Uterus (tissue), 4 donors: ENCODE results near the gene STK32C. TPM values are rescaled to one million over a fixed set of nuclear protein-coding genes. Genes with fewer than 3 reads are reported as not detected.

Experiments
- DNase-seq, 2 donors: peaks; one replicate each; pipeline ENCODE4 v3.0.0-alpha.2; 2019 to 2020
- H3K27ac ChIP-seq, 2 donors: fragments of 200-600 bp; sonication (generic); 1 replicate in 1 of 2; 2 replicates in 1 of 2; pipeline ENCODE4 v1.5.1; 2016 to 2018
- H3K27me3 ChIP-seq, 2 donors: fragments of 200-600 bp; sonication (generic); one replicate each; pipeline ENCODE4 v1.5.1; 2018 to 2019; ENCODE audit warnings: control low read depth in 1 of 2
- H3K36me3 ChIP-seq, 2 donors: fragments of 200-600 bp; sonication (generic); one replicate each; pipeline ENCODE4 v1.5.1; 2019; ENCODE audit warnings: control low read depth in 1 of 2
- H3K4me1 ChIP-seq, 2 donors: fragments of 200-600 bp; sonication (generic); one replicate each; pipeline ENCODE4 v1.5.1; 2018 to 2019; ENCODE audit warnings: control low read depth in 1 of 2
- H3K4me3 ChIP-seq, 2 donors: fragments of 200-600 bp; sonication (generic); 1 replicate in 1 of 2; 2 replicates in 1 of 2; pipeline ENCODE4 v1.5.1; 2018 to 2019; ENCODE audit warnings: mild to moderate bottlenecking in 1 of 2
- H3K9me3 ChIP-seq, 2 donors: fragments of 200-600 bp; sonication (generic); one replicate each; pipeline ENCODE4 v1.5.1; 2019; ENCODE audit warnings: control low read depth in 1 of 2
- POLR2A ChIP-seq, 2 donors: fragments of 450-650 bp; IDR thresholded peaks; one replicate each; pipeline ENCODE4 v1.6.1; 2016; ENCODE audit warnings: antibody characterized with exemption in 2 of 2, mild to moderate bottlenecking in 1 of 2, moderate library complexity in 1 of 2
- intact Hi-C: fragments of 100-400 bp; cut with DNase I; formaldehyde crosslinking; loops from one replicate; pipeline ENCODE4 v1.15.1; 2023; ENCODE audit warnings: low total_unique reads
- total RNA-seq, 4 donors: library from RNA; depleted of rRNA in 3 of 4; stranded (reverse); fragments of >200 nt in 3 of 4; gene quantifications; one replicate each; pipeline versions ENCODE4 v1.1.0 to v1.2.4, GENCODE V29; 2014 to 2023
- TF ChIP-seq, protein P1 (sequence below), 4 experiments: fragments of 200-600 bp in 2 of 4; fragments of 450-650 bp in 2 of 4; sonication (generic) in 2 of 4; IDR thresholded peaks; one replicate each; pipeline ENCODE4 v1.5.1; 2016 to 2019; ENCODE audit warnings: antibody characterized with exemption in 4 of 4, mild to moderate bottlenecking in 2 of 4, moderate library complexity in 1 of 4
- donor health status: DM: yes; HTN: yes; CAD: no.

The STK32C gene
- total RNA-seq, 4 donors from 2014 or later = 0.51 to 17.2 (median 3.2) TPM

DNA sequence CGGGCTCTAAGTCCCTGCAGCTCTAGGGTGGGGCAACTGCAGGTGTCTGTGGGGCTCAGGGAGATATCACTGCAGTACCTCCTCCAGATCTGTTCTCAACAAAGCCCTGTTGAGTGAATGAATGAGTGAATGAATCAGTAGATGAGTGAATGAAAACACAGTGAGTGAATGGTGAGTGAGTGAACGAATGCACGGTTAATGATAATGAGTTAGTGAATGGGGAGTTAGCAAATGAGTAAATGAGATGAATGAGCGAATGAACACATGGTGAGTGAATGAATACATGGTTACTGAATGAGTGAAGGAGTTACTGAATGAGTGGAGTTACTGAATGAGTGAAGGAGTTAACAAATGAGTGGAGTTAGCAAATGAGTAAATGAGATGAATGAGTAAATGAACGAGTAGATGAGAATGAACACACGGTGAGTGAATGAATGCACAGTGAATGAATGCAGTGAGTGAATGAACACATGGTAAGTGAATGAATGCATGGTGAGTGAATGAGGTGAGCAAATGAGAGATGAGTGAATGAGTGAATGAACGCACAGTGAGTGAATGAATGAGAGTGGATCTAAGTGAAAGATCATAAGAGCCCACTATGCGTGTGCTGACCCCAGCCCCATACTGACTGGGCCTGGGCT is 34.3 kb downstream of the STK32C start:
- H3K4me3 ChIP-seq = no peak overlapping the region
- intact Hi-C loops = no loop called here
- no peaks in the 10 kb centered on the region for H3K4me1 ChIP-seq
- TF ChIP-seq, protein P1, sequence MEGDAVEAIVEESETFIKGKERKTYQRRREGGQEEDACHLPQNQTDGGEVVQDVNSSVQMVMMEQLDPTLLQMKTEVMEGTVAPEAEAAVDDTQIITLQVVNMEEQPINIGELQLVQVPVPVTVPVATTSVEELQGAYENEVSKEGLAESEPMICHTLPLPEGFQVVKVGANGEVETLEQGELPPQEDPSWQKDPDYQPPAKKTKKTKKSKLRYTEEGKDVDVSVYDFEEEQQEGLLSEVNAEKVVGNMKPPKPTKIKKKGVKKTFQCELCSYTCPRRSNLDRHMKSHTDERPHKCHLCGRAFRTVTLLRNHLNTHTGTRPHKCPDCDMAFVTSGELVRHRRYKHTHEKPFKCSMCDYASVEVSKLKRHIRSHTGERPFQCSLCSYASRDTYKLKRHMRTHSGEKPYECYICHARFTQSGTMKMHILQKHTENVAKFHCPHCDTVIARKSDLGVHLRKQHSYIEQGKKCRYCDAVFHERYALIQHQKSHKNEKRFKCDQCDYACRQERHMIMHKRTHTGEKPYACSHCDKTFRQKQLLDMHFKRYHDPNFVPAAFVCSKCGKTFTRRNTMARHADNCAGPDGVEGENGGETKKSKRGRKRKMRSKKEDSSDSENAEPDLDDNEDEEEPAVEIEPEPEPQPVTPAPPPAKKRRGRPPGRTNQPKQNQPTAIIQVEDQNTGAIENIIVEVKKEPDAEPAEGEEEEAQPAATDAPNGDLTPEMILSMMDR (IDR thresholded peaks at IDR 0.05) = no peak
- TF ChIP-seq POLR2A (IDR thresholded peaks at IDR 0.05) = no peak
- no peaks in the 10 kb centered on the region for H3K36me3 ChIP-seq
- no peaks in the 10 kb centered on the region for H3K9me3 ChIP-seq
- no peak for DNase-seq
- H3K27me3 ChIP-seq = no peaks in the 10 kb centered on the region
- no peak overlapping the region for H3K27ac ChIP-seq

DNA sequence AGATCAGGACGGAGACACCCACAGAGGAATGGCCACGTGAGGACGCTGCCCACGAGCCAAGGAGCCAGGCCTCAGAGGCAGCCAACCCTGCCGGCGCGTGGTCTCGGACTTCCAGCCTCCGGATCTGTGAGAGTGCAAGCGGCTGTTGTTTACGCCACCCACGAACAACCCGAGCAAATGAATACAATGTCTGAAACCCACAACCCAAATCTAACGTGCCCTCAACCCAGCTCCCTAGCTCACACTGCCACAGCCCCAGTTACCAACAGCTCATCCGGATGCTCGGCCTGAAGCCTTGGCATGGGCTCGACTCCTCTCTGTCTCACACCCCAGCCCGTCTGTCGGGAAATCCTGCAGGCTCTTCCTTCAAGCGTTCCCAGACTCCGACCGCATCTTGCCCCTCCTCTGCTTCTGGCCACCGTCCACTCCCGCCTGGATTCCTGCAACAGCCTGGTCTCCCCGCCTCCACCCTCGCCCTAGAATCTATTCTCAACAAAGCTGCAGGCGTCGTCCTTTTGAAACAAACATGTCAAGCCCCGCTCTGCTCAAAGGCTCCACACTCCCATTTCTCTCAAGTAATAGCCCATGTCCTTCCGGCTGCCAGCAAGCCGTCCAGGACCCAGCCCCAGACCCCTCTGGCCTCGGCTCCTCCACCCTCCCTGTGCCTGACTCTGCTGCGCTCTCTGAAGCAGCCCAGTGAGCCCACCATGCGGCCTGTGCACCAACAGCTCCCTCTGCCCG is 35.3 kb downstream of the STK32C start:
- Histone ChIP-seq H3K4me1 (no peaks in the 10 kb centered on the region), H3K36me3 (no peaks in the 10 kb centered on the region), H3K9me3 (no peaks in the 10 kb centered on the region), H3K27ac (no peak overlapping the region), H3K4me3 (no peak overlapping the region), H3K27me3 (no peaks in the 10 kb centered on the region)
- intact Hi-C loops = no loop called here
- DNase-seq = peak in 1 of 2 donors; percentile 36
- TF ChIP-seq POLR2A (IDR thresholded peaks at IDR 0.05) = no peak
- TF ChIP-seq, protein P1 (IDR thresholded peaks at IDR 0.05) = no peak

DNA sequence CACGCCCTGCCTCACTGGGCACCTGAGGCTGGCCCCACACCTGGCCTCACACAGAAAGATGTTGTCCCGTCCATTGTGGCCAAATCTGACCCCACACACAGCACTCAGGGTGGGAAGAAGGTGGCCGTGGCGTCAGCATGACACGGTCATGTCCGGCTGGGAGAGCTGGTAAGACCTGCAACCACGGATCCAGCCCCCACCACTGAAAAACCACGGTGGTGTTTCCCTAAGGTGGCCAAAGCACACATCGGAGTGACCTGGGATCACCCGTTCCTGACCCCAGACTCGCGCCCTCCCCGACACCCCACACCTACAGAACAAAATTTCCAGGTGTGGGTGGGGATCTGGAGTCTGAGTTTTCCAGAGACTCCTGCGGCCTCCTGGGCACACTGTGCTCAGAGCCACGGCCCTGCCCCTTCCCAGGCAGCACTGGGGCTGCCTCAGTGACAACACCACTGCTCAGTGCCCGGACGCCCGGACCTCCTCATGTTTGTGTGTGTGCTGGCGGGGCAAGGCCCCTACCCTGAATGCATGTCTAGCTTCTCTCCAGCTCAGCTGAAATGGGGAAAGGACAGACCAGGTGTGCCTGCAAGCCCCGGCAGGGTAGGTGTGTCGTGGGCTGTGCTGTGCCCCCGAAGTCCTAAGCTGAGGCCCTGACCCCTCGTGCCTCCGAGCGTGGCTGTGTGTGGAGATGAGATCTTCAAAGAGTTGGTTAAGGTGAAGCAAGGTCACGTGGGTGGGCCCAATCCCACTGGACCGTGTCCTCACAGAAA is 36.1 kb downstream of the STK32C start:
- intact Hi-C loops = no loop called here
- TF ChIP-seq, protein P1 (IDR thresholded peaks at IDR 0.05) = no peak
- TF ChIP-seq POLR2A (IDR thresholded peaks at IDR 0.05) = no peak
- H3K27ac ChIP-seq = no peak overlapping the region
- no peak for DNase-seq
- no peaks in the 10 kb centered on the region for H3K27me3 ChIP-seq
- H3K4me1 ChIP-seq = peaks cover 0 to 4% of the 10 kb centered on the region in 2 donors
- no peaks in the 10 kb centered on the region for H3K9me3 ChIP-seq
- no peaks in the 10 kb centered on the region for H3K36me3 ChIP-seq
- no peak overlapping the region for H3K4me3 ChIP-seq

DNA sequence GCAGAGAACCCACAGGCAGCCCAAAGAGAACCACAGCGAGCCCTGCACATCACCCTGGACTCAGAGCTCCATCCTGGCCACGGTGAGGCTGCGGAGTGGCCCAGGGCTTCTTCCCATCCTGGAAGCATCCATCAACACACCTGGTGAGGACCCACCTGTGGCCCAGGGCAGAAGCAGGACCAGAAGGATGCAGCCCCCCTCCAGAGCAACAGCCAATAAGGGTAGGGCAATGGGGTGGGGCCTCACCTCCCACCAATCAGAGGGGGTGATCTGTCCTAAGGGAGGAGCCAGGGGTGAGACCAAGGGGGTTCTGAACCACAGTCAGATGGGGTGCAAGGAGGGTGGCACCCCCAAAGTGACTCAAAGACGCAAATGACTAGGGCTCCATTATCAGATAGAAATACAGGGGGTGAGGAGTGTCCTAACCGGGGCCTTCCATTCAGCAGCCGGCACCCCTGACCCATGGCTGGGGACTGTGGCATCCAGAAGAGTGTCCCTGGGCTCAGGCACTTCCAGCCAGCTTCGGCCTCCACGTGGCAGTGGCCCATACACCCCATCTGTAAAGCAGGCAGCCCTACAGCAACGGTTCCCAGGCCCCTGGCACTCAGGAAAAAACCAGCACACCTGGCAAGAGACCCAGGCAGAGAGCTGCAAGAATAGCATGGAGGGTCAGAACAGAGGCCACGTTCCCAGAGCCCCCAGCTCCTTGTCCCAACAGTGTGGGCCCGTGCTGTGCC is 36.9 kb downstream of the STK32C start:
- no peaks in the 10 kb centered on the region for H3K36me3 ChIP-seq
- DNase-seq = no peak
- H3K4me1 ChIP-seq = peaks cover 0 to 5% of the 10 kb centered on the region in 2 donors
- H3K9me3 ChIP-seq = no peaks in the 10 kb centered on the region
- no peak overlapping the region for H3K4me3 ChIP-seq
- intact Hi-C loops = no loop called here
- no peaks in the 10 kb centered on the region for H3K27me3 ChIP-seq
- no peak overlapping the region for H3K27ac ChIP-seq
- TF ChIP-seq POLR2A (IDR thresholded peaks at IDR 0.05) = no peak

DNA sequence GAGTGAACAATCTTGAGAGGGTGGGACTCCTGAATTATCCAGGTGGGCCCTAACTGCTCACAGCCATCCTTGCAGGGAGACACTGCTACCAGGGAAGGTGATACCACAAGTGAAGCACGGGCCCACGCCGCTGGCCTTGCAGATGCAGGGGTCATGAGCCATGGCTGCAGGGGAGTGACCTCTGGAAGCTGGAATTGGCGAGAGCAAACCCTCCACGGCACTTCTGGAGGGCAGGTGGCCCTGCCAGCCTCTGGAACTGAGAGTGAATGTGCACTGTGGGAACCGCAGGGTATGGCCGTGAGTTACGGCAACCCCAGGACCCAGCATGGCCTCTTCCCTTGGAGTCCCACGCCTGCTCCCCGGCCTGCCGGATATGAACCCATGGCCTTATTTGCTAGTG is 37.5 kb downstream of the STK32C start:
- H3K4me3 ChIP-seq = no peak overlapping the region
- no peaks in the 10 kb centered on the region for H3K36me3 ChIP-seq
- no peak overlapping the region for H3K27ac ChIP-seq
- TF ChIP-seq, protein P1 (IDR thresholded peaks at IDR 0.05) = no peak
- TF ChIP-seq POLR2A (IDR thresholded peaks at IDR 0.05) = no peak
- H3K4me1 ChIP-seq = peaks cover 0 to 5% of the 10 kb centered on the region in 2 donors
- no peaks in the 10 kb centered on the region for H3K9me3 ChIP-seq
- intact Hi-C loops = no loop called here
- no peaks in the 10 kb centered on the region for H3K27me3 ChIP-seq
- DNase-seq = no peak
